H7 (cell line): ENCODE results near the gene OR2T35. TPM values are rescaled to one million over a fixed set of nuclear protein-coding genes. Genes with fewer than 3 reads are reported as not detected.

Source experiments
- DNase-seq: peaks from one replicate; pipeline ENCODE4 v3.0.0; 2012
- H3K27me3 ChIP-seq: 2 replicates; pipeline ENCODE4 v1.6.0; 2011; ENCODE audit warnings: mild to moderate bottlenecking, low read length; ENCODE audit not compliant: control insufficient read depth, insufficient read depth
- H3K36me3 ChIP-seq: replicated peaks from 2 replicates; pipeline ENCODE4 v1.5.1; 2011; ENCODE audit warnings: low read length; ENCODE audit not compliant: control insufficient read depth, insufficient read depth
- H3K4me3 ChIP-seq: 2 replicates; pipeline ENCODE4 v1.5.1; 2011; ENCODE audit warnings: low read depth, mild to moderate bottlenecking, control low read depth, low read length, moderate library complexity; ENCODE audit not compliant: insufficient read depth
- total RNA-seq: library from RNA; depleted of rRNA; stranded (reverse); fragments of >200 nt; shearing (Covaris generic); gene quantifications from 2 replicates; pipeline ENCODE4 v1.2.3, GENCODE V29; 2014; rRNA removed

Gene OR2T35
- total RNA-seq, 1 experiment from 2014 or later = not detected

GRCh38 chr1:248599396-248599795 is 45.7 kb downstream of the OR2T35 start:
- H3K27me3 ChIP-seq = no peaks in the 10 kb centered on the region
- no peaks in the 10 kb centered on the region for H3K36me3 ChIP-seq
- H3K4me3 ChIP-seq = no peak overlapping the region
- DNase-seq = no peak

- no peak for DNase-seq
- Histone ChIP-seq H3K36me3 (no peaks in the 10 kb centered on the region), H3K4me3 (no peak within 1 kb of the TSS), H3K27me3 (no peaks in the 10 kb centered on the region)
These were observed 47.5 kb downstream of the OR2T35 start, which contains the start of gene OR2T10 for GRCh38 chr1:248597589-248597988. OR2T10 (minus strand) TSS chr1:248597700; CDS start chr1:248593768, 3,932 bp downstream.

- no peak for DNase-seq
- H3K27me3 ChIP-seq = no peaks in the 10 kb centered on the region
- no peaks in the 10 kb centered on the region for H3K36me3 ChIP-seq
- H3K4me3 ChIP-seq = no peak overlapping the region
These were observed 48.5 kb downstream of the OR2T35 start for GRCh38 chr1:248596615-248597014.

- no peak for DNase-seq
These were observed 51.9 kb downstream of the OR2T35 start for GRCh38 chr1:248593226-248593625.

GRCh38 chr1:248592655-248593054 is 52.4 kb downstream of the OR2T35 start:
- no peaks in the 10 kb centered on the region for H3K27me3 ChIP-seq
- no peak for DNase-seq
- H3K4me3 ChIP-seq = no peak overlapping the region
- H3K36me3 ChIP-seq = no peaks in the 10 kb centered on the region

More at GRCh38 chr1:248593226-248593625, 51.9 kb downstream of the OR2T35 start:
- H3K27me3 ChIP-seq = no peaks in the 10 kb centered on the region
- H3K4me3 ChIP-seq = no peak overlapping the region
- H3K36me3 ChIP-seq = no peaks in the 10 kb centered on the region

- Histone ChIP-seq H3K36me3 (no peaks in the 10 kb centered on the region), H3K4me3 (no peak overlapping the region), H3K27me3 (no peaks in the 10 kb centered on the region)
- no peak for DNase-seq
These were observed 55.0 kb downstream of the OR2T35 start for GRCh38 chr1:248590055-248590454.

GRCh38 chr1:248589334-248589733 is 55.7 kb downstream of the OR2T35 start:
- H3K36me3 ChIP-seq = no peaks in the 10 kb centered on the region

More at GRCh38 chr1:248589334-248589733, 55.7 kb downstream of the OR2T35 start:
- no peak overlapping the region for H3K4me3 ChIP-seq
- no peak for DNase-seq
- no peaks in the 10 kb centered on the region for H3K27me3 ChIP-seq

Other genes starting within 250 kb of the OR2T35 start
- not detected in 2 replicates for gene OR2T1, start 242.2 kb downstream of the OR2T35 start, total RNA-seq
- gene OR2T2, start 199.6 kb downstream of the OR2T35 start, total RNA-seq = not detected in 2 replicates
- gene OR2T3, start 171.9 kb downstream of the OR2T35 start, total RNA-seq = not detected in 2 replicates
- not detected in 2 replicates for gene OR2T5, start 156.7 kb downstream of the OR2T35 start, total RNA-seq
- not detected in 2 replicates for gene OR2G6, start 137.2 kb downstream of the OR2T35 start, total RNA-seq
- gene OR2T29, start 82.5 kb downstream of the OR2T35 start, total RNA-seq = not detected in 2 replicates
- gene OR2T34, start 70.5 kb downstream of the OR2T35 start, total RNA-seq = not detected in 2 replicates
- not detected in 2 replicates for gene OR2T10, start 47.6 kb downstream of the OR2T35 start, total RNA-seq
- gene OR2T11, start 10.2 kb downstream of the OR2T35 start, total RNA-seq = not detected in 2 replicates
- not detected in 2 replicates for gene OR2T27, start 10.2 kb upstream of the OR2T35 start, total RNA-seq
- gene OR14I1, start 57.5 kb upstream of the OR2T35 start, total RNA-seq = not detected in 2 replicates
- gene LYPD8, start 110.5 kb upstream of the OR2T35 start, total RNA-seq = not detected in 2 replicates
- gene SH3BP5L, start 180.6 kb upstream of the OR2T35 start, total RNA-seq = 38.2 and 40.5 TPM in 2 replicates
- gene ZNF672, start 192.9 kb upstream of the OR2T35 start, total RNA-seq = 56.0 and 59.5 TPM in 2 replicates
- gene ZNF692, start 213.8 kb upstream of the OR2T35 start, total RNA-seq = 64.2 and 91.9 TPM in 2 replicates